HTERT RPE-1 (cell line): ENCODE measurements around the gene PATZ1.

Experiments used
- in situ Hi-C: fragments of 300-500 bp; cut with MboI; formaldehyde crosslinking; loops from 4 replicates; pipeline ENCODE4 v1.14.3; 2020; ENCODE audit warnings: low sequenced_read_pairs

Gene PATZ1

DNA sequence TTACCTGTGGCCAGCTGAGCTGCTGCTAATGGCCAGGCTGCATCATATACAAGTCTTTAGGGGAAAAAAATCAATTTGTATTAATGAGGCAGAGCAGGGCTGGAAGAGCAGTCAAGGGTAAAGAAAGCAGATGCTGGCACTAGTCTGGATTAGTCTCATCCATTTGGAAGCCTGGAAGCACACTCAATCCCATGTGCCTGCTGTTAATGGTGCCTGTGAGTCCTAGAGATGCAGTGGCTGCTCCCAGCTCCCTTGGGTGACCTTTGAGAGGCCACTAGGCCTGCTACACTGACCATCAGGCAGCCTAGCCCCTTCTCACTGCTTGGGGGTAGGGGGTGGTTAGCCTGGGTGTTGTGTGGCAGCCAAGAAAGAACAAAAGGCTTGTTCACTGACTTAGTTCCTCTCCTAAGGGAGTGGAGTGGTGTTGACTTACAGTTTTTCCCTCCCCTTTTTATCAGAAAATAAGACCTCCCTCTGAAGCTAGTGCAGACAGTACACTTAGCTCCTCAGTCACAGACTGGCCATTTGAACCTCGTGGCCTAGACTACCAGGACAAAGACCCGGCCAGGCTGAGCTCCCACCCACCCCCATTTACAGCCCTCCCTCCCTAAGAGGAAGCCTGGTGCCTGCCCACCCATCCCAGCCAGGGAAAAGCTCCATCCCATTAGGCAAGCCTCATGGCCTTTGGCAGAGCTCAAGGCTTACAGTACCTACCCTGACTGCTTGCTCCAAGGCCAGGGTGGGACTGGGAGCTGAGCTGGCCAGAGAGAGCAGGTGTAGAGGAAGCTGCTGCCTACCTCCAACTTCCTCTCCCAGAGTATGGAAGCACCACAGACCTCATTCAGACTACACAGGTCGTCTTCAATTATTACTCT lies 61.6 kb downstream of the PATZ1 start:
- in situ Hi-C loops, result no loop called here

DNA sequence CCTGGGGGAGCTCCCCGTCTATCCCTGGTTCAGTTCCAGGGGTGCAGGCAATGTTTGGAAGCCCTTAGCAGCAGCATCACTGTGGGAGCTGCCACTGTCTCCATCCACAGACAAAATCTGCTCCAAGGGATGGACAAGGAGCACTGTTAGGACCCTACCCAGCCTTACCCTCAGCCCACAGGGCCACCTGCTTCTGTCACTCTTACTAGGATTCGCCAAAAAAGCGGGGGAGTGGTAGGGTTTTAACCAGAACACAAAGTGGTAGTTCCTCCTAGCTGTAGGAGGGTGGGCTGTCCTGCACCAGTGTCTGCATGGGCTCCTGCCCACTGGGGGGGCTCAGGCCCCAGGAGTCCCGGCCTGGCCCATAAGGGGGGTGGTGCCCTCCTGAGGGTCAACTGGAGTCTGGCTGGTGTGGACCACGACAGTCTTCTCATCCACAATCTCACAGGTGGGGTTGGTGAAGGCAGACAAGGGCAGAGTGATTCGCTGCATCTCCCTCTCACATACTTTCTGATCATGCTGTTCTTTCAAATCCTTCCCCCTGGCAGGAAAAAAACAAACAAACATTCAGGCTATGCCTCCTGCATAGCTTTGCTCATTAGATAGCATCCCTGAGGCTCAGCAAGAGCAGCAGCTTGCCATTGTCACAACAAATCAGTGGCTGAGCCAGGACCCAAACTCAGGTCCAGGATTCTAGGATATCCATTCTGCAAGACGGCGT lies 63.2 kb downstream of the PATZ1 start:
- in situ Hi-C loops, result no loop called here

DNA sequence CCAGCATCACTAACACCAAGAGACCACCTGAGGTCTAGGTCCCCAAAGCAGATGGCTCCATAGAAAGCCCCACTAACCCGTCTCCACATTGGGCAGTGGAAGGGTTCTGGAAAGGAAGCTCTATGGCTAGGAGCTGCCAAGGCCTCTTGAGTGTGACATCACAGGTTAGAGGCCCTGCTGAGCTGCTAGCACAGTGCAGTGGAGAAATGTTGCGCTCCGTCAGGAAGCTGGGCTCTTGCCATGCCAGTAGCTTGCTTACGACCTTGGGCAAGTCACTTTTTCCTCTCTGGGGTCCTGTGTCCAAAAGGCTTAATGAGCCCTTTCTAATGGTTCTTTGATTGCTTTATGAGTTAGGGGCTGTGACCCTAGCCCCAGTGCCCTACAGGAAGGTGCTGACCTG lies 64.4 kb downstream of the PATZ1 start:
- in situ Hi-C loops, result no loop called here

DNA sequence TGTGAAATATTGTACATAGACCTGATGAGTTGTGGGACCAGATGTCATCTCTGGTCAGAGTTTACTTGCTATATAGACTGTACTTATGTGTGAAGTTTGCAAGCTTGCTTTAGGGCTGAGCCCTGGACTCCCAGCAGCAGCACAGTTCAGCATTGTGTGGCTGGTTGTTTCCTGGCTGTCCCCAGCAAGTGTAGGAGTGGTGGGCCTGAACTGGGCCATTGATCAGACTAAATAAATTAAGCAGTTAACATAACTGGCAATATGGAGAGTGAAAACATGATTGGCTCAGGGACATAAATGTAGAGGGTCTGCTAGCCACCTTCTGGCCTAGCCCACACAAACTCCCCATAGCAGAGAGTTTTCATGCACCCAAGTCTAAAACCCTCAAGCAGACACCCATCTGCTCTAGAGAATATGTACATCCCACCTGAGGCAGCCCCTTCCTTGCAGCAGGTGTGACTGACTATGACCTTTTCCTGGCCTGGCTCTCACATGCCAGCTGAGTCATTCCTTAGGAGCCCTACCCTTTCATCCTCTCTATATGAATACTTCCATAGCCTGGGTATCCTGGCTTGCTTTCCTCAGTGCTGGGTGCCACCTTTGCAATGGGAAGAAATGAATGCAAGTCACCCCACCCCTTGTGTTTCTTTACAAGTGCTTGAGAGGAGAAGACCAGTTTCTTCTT lies 66.2 kb downstream of the PATZ1 start:
- in situ Hi-C loops, result no loop called here

DNA sequence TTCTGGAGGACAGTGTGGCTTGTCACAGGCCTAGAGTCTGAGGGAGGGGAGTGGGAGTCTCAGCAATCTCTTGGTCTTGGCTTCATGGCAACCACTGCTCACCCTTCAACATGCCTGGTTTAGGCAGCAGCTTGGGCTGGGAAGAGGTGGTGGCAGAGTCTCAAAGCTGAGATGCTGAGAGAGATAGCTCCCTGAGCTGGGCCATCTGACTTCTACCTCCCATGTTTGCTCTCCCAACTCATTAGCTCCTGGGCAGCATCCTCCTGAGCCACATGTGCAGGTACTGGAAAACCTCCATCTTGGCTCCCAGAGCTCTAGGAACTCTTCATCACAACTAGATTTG lies 66.8 kb downstream of the PATZ1 start:
- in situ Hi-C loops, result no loop called here

DNA sequence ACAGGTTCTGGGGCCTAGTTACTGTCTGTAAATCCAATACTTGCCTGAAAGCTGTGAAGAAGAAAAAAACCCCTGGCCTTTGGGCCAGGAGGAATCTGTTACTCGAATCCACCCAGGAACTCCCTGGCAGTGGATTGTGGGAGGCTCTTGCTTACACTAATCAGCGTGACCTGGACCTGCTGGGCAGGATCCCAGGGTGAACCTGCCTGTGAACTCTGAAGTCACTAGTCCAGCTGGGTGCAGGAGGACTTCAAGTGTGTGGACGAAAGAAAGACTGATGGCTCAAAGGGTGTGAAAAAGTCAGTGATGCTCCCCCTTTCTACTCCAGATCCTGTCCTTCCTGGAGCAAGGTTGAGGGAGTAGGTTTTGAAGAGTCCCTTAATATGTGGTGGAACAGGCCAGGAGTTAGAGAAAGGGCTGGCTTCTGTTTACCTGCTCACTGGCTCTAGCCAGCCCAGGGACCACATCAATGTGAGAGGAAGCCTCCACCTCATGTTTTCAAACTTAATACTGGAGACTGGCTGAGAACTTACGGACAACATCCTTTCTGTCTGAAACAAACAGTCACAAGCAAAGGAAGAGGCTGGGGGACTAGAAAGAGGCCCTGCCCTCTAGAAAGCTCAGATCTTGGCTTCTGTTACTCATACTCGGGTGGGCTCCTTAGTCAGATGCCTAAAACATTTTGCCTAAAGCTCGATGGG lies 67.4 kb downstream of the PATZ1 start:
- in situ Hi-C loops, result no loop called here

DNA sequence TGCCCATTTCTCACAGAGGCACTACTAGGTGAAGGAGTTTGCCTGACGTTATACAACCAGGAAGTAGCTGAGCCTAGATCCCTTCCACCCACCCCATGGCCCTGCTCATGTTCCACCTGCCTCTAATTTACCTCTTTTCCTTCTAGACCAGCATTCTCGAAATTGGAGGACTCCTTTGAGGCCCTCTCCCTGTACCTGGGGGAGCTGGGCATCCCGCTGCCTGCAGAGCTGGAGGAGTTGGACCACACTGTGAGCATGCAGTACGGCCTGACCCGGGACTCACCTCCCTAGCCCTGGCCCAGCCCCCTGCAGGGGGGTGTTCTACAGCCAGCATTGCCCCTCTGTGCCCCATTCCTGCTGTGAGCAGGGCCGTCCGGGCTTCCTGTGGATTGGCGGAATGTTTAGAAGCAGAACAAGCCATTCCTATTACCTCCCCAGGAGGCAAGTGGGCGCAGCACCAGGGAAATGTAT lies 68.0 kb downstream of the PATZ1 start:
- in situ Hi-C loops, result no loop called here

DNA sequence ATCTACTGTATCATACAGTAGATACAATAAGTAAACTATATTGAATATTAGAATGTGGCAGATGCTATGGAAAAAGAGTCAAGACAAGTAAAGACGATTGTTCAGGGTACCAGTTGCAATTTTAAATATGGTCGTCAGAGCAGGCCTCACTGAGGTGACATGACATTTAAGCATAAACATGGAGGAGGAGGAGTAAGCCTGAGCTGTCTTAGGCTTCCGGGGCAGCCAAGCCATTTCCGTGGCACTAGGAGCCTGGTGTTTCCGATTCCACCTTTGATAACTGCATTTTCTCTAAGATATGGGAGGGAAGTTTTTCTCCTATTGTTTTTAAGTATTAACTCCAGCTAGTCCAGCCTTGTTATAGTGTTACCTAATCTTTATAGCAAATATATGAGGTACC lies 68.4 kb downstream of the PATZ1 start:
- in situ Hi-C loops, result no loop called here

DNA sequence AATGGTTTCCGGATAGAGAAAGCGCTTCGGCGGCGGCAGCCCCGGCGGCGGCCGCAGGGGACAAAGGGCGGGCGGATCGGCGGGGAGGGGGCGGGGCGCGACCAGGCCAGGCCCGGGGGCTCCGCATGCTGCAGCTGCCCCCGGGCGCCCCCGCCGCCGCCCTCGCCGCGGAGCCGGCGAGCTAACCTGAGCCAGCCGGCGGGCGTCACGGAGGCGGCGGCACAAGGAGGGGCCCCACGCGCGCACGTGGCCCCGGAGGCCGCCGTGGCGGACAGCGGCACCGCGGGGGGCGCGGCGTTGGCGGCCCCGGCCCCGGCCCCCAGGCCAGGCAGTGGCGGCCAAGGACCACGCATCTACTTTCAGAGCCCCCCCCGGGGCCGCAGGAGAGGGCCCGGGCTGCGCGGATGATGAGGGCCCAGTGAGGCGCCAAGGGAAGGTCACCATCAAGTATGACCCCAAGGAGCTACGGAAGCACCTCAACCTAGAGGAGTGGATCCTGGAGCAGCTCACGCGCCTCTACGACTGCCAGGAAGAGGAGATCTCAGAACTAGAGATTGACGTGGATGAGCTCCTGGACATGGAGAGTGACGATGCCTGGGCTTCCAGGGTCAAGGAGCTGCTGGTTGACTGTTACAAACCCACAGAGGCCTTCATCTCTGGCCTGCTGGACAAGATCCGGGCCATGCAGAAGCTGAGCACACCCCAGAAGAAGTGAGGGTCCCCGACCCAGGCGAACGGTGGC lies 69.5 kb downstream of the PATZ1 start:
- in situ Hi-C loops, result no loop called here
